Measurements from ENCODE around the gene BID.

GRCh38 chr22:17787241-17787640 lies 13.0 kb upstream of the BID start:
- TF ChIP-seq CTCF (IDR thresholded peaks at IDR 0.05) (no peak), POLR2A (IDR thresholded peaks at IDR 0.05) (no peak)
